HG03045 (cell line): ENCODE results near the gene AGL.
"Not testable (repeated sequence)": the region's sequence is repeated elsewhere in the genome, so short reads cannot be mapped to it uniquely, and the experiment has no call there.

Experiments used
- ATAC-seq: cut with Tn5 transposase; IDR thresholded peaks from one replicate; pipeline ENCODE4 v1.9.1; 2021; ENCODE audit warnings: mild to moderate bottlenecking, moderate library complexity; ENCODE audit not compliant: unreplicated experiment

AGL gene

DNA sequence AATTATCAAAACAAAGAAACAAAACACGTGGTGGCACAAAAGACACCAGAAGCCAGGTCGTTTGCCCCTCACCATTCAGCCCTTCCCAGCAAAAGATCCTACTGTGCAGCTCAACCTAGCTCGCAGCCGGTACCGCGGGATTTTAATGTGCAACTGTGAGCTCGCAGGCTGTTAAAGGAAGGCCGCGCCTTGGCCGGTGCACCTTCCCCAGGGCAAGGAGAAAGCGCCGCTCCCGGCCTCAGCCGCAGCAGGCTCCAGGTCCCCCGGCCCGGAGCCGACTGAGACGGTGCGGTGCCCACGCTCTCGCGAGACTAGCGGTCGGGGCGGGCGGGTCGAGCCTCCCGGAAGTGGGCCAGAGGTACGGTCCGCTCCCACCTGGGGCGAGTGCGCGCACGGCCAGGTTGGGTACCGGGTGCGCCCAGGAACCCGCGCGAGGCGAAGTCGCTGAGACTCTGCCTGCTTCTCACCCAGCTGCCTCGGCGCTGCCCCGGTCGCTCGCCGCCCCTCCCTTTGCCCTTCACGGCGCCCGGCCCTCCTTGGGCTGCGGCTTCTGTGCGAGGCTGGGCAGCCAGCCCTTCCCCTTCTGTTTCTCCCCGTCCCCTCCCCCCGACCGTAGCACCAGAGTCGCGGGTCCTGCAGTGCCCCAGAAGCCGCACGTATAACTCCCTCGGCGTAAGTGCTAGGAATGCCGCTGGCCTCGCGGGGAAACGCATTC lies at the start of gene AGL:
TSS of gene AGL (plus strand) at position 618 of the 715 bp plus-strand sequence. CDS start 682 bp downstream, outside the sequence.
- peak; percentile 99 for ATAC-seq

DNA sequence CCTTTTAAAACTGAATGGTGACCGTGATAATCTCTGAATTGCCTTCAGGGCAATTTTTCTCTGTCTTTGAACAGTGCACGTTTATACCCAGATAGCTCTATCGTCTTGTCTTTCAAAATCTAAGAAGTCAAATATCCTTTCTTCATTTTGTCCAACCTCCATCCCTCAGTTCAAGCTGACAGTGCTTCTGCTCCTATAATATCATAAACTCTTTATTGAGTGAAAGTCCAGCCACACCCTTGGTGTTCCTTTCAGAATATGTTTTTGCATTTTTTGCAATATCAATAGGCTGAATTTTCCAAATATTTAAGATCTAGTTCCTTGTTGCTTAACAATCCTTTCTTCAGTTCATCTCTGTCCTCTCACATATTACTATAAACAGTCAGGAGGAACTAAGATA lies 48.6 kb upstream of the AGL start:
- ATAC-seq: no peak

DNA sequence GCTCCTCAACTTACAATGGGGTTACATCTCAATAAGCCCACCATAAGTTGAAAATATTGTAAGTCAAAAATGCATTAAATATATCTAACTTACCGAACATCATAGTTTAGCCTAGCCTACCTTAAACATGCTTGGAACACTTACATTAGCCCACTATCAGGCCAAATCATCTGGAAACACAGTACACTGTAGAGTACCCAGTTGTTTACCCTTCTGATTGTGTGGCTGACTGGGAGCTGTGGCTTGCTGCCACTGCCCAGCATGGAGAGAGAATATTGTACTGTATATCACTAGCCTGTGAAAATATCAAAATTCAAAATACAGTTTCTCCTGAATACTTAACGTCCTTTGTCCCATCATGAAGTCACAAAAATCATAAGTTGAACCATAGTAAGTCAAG lies 43.3 kb upstream of the AGL start:
- ATAC-seq: no peak

DNA sequence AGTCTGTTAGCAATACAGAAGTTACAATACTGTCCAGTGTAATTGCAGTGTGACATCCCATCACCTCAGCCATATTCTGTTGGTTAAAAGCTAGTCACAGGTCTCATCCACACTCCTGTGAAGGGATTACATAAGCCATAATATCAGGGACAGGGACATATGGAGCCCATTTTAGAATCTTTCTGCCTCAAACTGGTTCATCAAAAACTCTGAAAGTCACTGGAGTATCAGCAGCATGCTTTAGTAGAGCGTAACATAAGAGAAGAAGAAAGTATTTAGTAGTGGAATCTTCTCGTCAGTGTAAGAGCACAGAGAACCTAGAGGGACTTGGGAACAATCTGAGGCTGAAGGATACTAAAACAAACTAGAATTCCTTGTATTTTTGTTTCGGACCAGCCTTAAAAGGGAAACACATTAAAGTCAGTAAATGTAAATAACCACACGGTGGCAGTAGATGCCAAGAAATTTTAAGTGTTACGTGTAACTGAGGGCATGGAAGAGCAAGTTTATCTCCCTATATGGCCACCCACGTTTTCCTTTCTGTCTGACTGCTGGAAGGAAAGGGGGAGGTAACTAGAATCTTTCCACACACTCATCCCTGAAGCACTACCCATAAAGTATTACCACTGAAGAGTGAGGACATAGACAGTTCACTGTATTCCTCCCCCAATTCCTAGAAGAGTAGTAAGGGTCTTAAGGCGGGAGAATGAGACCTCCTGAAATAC lies 41.6 kb upstream of the AGL start:
- peak; percentile 84 for ATAC-seq

DNA sequence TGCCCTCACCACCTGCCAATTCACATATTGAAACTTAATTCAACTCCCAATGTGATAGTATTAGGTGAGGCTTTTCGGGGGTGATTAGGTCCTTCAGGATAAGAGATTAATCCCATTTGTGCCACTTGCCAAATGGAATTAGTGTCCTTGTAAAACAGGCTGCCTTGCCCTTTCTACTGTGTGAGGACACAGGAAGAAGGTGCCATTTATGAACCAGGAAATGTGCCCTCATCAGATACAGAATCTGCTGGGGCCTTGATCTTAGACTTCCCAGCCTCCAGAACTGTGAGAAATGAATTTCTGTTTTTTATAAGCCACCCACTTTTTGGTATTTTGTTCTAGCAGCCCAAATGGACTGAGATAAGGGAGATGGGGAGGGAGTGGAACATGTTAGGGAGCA lies 39.1 kb upstream of the AGL start:
- ATAC-seq: no peak

DNA sequence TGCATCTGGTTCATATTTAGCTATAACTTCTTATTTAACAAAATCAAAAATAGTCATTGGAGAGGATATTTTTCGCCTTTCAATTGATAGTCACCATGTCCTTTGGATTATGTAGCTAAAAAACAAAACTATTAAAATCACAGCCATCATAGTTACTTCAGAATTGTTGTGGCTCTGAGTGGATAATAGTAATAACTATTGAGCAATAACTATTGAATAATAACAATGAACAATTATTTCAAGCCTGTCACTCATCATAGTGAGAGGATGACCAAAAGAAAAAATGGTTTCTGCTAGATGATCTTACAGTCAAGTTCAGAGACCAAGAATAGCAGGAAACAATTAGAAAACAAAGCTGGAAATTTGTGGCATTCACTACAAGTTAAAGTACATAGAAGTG lies 38.4 kb upstream of the AGL start:
- no peak for ATAC-seq

DNA sequence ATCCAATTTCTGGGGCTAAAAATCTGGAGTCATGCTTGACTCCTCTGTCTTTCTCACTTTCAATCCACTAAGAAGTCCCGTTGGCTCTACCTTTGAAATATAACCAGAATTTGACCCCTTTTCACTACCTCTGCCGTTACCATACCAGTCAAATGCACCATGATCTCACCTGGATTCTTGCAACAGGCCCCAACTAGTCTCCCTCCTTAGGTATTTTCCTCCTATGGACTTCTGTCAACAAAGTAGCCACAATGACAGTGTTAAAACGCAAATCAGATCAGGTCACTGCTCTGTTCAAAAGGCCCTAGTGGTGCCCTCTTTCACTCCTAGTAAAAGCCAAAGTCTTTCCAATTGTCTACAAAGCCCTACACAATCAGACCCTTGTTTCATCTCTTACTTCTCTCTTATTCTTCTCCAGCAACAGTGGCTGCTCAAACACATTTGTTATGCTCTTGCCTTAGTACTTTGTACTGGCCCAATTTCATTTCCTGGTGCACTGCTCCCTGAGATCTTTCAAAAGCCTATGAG lies 35.7 kb upstream of the AGL start:
- ATAC-seq: no peak

DNA sequence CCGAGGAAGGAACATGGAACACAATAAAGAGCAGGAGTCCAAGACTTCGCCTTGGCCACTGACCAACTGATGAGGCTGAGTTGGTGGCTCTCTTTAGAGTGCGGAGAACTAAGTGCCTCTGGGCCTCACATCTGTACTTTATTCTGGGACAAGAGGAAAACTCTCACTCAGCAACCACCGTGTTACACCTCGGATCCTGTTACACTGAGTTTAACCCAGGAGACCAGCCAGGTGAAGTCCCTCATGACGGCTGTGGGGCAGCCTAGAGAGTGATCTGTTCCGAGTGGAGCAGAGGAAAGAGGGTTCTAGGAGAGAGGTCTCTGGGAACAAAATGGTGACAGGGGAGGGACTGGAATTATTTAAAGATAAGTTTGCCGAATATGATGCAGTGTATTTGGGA lies 33.5 kb upstream of the AGL start:
- ATAC-seq: no peak

DNA sequence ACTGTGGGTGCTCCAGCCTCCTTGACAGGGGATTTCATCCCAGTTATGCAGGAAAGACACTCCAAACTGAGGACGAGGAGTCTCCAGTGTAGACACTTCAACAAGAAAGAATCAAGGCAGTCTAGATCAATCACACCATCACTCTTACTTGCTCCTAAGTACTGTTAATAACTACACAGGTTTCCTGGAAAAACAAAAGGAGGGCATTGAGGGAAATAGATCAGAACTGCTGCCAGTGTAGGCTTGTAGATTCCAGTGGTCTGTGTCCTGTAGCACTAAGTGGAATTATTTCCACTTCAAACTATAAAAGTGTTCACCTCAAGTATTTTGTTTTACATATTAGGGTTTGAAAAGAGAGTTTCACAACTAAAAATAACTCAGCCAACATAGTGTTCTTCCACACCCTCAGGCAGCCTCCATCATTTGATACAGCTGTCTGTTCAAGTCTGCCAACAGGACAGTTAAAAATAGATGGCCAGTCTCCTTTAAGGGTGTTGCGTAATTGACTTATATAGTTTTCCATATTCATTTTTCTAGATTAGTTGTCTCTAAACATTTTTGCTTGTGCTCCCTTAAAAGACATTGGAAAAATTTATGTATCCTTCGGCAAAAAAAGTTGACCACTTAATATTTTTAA lies 32.0 kb upstream of the AGL start:
- no peak for ATAC-seq

DNA sequence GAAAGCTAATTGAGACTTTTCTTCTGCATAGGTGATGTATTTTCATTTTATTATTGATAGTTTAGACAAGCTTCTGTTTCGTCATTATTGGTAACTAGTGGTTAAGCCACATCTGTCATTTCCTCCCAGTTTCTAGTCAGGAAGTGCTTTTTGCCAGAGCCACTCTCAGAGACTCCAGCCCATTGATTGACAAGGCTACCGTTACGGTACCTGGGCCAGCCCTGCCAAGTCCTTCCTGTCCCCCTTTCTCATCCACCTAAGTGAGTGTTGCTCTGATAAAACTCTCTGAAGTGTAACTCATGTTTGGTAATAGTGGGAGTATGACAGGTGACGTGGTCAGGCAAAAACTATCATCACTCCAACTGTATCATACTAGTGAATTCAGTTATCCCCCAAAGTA lies 29.6 kb upstream of the AGL start:
- ATAC-seq: peak; percentile 94

DNA sequence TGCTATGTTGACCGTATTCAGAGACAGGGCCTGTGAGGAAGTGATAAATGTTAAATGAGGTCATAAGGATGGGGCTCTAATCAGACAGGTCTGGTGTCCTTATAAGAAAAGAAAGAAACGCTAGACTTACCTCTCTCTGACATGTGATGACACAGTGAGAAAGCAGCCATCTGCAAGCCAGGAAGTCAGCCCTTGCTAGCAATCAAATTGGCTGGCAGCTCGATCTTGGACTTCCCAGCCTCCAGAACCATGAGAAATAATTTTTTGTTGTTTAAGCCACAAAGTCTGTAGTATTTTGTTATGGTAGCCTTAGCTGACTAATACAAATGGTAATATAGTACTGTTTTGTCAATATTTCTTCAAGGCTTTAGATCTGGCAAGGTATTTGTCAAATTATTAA lies 25.1 kb upstream of the AGL start:
- ATAC-seq: no peak

DNA sequence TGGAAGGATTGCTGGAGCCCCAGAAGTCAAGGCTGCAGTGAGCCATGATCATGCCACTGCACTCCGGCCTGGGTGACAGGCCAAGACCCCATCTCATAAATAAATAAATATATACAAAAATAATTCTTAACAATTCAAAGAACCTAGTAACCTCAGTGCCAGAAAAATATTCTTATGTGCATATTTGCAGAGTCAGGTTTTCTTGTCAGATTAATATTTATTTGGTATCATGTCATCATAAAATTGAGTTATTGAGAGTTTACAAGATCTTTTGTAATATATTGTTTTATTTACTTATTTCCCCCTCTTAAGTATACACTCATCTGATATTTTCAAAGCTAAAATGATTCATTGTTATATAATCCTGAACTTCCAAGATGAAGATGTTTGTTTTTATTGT lies 24.5 kb upstream of the AGL start:
- ATAC-seq: no peak

DNA sequence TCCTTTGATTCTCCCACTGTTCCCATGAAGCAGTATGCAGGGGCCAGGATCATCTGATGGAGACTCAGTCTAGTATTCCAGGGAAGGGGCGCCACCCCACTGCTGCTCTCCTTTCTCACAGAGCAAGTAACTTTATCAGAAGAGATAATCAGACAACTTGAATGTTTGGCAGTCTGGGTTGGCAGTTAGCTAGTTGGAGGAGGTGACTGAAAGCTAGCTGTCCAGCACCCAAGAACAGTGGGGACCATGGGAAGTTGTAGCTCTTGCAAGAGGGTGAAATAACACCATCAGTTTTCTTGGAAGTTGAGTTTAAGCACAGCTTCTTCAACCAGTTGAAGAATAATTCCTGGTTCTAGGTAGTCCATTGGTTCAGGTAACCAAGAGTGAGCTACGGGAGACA lies 22.2 kb upstream of the AGL start:
- no peak for ATAC-seq

DNA sequence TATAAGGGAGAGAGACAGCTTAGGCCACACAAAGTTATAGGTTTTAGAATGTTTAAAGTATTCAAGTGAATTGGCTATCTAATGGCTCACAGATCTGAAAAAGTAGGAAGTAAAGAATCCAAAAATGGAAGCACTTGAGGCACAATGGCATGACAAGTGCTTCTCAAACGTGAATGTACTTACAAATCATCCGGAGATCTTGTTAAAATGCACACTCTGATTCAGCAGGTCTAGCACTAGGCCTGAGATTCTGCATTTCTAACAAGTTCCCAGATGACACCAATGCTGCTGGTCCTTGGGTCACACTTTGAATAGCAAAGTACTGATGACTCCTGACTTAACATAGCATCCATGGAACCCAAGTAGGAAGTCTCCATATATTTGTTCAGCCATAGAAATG lies 20.9 kb upstream of the AGL start:
- no peak for ATAC-seq

DNA sequence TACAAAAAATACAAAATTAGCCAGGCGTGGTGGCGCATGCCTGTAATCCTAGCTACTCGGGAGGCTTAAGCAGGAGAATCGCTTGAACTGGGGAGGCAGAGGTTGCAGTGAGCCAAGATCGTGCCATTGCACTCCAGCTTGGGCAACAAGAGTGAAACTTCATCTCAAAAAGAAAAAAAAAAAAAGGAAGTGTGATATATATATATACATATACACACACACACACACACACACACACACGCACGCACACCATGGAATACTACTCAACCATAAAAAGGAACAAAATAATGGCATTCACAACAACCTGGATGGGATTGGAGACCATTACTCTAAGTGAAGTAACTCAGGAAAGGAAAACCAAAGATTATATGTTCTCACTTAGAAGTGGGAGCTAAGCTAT lies 16.2 kb upstream of the AGL start:
- not testable (repeated sequence) for ATAC-seq

DNA sequence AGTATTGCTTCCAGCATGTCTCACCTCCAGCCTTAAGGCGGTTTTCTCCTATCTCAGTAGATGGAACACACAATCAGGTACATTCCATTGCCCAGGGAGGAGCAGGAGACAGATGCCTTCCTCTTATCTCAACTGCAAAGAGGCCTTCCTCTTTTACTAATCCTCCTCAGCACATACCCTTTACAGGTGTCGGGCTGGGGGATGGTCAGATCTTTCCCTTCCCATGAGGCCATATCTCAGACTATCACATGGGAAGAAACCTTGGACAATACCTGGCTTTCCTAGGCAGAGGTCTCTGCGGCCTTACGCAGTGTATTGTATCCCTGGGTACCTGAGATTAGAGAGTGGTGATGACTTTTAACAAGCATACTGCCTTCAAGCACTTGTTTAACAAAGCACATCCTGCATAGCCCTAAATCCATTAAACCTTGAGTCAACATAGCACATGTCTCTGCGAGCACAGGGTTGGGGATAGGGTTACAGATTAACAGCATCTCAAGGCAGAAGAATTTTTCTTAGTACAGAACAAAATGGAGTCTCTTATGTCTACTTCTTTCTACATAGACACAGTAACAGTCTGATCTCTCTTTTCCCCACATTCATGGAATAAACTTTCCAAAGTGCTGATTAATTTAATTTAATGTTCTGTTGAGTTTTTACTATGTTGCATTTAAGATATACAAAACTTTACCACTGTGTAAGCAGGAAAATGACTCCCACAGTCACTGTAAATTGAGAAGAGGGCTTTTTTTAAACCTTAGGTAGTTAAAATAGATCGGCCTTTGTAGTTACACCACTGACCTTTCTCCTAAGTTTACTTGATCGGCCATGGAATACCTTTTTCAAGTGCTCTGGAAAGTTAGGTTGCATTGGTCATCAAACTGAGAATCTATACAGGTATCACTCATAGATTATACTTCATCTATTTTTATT lies 13.7 kb upstream of the AGL start:
- not testable (repeated sequence) for ATAC-seq

DNA sequence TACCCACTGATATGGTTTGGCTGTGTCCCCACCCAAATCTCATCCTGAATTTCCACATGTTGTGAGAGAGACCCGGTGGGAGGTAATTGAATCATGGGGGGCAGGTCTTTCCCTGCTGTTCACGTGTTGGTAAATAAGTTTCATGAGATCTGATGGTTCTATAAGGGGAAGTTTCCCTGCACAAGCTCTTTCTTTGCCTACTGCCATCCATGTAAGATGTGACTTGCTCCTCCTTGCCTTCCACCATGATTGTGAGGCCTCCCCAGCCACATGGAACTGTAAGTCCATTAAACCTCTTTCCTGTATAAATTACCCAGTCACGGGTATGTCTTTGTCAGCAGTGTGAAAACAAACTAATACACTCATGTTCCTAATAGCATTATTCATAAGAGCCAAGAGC lies 9.8 kb upstream of the AGL start:
- ATAC-seq: not testable (repeated sequence)

DNA sequence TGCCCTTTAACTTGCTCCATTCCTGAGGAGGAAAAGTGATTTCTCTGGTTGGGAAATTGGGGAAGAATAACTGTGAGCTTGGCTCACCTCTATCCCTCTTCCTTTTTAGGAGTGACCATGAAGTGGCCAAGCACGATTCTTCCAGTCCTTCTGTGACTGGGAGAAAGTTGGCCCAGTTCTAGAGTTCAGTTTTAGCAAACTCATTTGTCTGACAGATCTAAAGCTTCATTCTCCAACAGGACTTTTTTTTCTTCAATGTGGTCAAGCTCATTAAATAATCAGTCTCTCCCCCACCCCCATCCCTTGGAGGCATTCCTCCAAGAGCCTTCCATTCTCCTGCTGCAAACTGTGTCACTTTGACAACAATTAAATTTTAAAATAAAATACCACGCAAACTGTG lies 6.4 kb upstream of the AGL start:
- no peak for ATAC-seq

DNA sequence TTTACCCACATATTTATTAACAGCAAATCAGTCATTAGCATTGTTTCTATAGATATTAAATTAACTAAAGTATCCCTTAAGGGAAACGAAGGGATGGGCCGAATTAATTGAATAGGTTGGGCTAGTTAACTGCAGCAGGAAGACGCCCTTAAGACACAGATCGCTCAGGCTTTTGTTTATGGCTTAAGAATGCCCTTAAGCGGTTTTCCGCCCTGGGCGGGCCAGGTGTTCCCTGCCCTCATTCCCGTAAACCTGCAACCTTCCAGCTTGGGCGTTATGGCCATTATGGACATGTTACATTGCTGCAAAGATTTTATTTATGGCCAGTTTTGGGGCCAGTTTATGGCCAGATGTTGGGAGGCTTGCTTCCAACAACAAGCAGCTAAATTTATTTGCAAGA lies 5.0 kb upstream of the AGL start:
- ATAC-seq: not testable (repeated sequence)

DNA sequence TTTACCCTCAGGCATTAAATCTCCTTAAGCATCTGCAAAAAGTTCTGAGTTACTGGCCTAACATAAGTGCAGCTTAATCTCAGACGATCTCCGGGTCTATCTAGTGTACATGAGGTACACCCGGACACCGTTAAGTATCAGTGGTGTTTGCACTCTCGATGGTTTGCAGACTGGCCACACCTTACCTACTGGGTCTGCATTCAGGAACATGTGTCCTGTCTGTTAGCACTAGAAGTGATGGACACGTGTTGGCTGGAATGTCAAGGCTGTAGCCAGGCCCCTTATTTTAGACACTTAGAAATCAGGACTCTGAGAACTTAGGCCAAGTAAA lies 783 bp upstream of the AGL start:
- peak; percentile 18 for ATAC-seq
